Measurements from ENCODE around the gene LTO1. TPM values are rescaled to one million over a fixed set of nuclear protein-coding genes. Genes with fewer than 3 reads are reported as not detected.

LTO1 gene
- total RNA-seq, 4 donors from 2014 or later, result 15.2 to 69.2 (median 27.2) TPM

- no peak overlapping the region for H3K4me3 ChIP-seq (ENCODE audit: low read depth, poor library complexity, severe bottlenecking)
- WGBS, 2 donors, result 55 to 65% methylated on average over 8 of the region's 8 CpGs
- TF ChIP-seq POLR2A (IDR thresholded peaks at IDR 0.05) (no peak), CTCF (IDR thresholded peaks at IDR 0.05) (no peak)
- intact Hi-C loops (cut with DNase I; ENCODE audit: low total_unique reads), result loop anchor here (5.0 to 10.0 kb wide), 2 partner anchors 227 to 509 kb away; no protein-coding TSS in a partner anchor
- no peak for DNase-seq (ENCODE audit: low spot score in 2 of 2)
Observed at GRCh38 chr11:69685348-69685747, 10.2 kb upstream of the LTO1 start.

DNA sequence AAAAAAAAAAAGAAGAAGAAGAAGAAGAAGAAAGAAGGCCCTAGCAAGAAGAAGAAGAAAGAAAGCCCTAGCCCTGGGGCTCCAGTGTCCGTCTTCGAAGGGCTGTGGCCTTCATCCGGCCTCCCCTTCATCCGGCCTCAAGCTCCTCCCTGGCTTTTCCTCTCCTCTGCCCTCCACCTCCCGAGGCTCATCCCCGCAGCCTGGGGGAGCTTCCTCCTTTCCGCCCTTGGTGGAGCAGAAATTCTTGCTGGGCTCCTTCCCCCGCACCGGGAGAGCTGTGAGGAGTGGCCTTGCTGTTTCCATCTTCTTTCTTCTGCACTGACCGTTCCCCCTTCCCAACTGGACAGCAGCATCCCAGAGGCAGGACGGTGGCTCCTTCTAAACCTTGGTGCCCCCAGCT is 9.5 kb upstream of the LTO1 start:
- DNase-seq (ENCODE audit: low spot score in 2 of 2), result no peak
- intact Hi-C loops (cut with DNase I; ENCODE audit: low total_unique reads), result loop anchor here (5.0 to 10.0 kb wide), 2 partner anchors 228 to 510 kb away; no protein-coding TSS in a partner anchor
- 73 to 86% methylated on average over 10 to 11 of the region's 11 CpGs for WGBS, 2 donors
- no peak overlapping the region for H3K4me3 ChIP-seq (ENCODE audit: low read depth, poor library complexity, severe bottlenecking)
- no peak for TF ChIP-seq CTCF (IDR thresholded peaks at IDR 0.05)
- TF ChIP-seq POLR2A (IDR thresholded peaks at IDR 0.05), result no peak

GRCh38 chr11:69683764-69684333 is 8.7 kb upstream of the LTO1 start:
- H3K4me3 ChIP-seq (ENCODE audit: low read depth, poor library complexity, severe bottlenecking), result no peak overlapping the region
- no peak for TF ChIP-seq POLR2A (IDR thresholded peaks at IDR 0.05)
- TF ChIP-seq CTCF (IDR thresholded peaks at IDR 0.05), result no peak
- intact Hi-C loops (cut with DNase I; ENCODE audit: low total_unique reads), result loop anchor here (10.0 kb wide), 1 partner anchor 511 kb away; no protein-coding TSS in a partner anchor
- DNase-seq (ENCODE audit: low spot score in 2 of 2), result no peak
- 58 to 79% methylated on average over 8 of the region's 9 CpGs for WGBS, 2 donors

DNA sequence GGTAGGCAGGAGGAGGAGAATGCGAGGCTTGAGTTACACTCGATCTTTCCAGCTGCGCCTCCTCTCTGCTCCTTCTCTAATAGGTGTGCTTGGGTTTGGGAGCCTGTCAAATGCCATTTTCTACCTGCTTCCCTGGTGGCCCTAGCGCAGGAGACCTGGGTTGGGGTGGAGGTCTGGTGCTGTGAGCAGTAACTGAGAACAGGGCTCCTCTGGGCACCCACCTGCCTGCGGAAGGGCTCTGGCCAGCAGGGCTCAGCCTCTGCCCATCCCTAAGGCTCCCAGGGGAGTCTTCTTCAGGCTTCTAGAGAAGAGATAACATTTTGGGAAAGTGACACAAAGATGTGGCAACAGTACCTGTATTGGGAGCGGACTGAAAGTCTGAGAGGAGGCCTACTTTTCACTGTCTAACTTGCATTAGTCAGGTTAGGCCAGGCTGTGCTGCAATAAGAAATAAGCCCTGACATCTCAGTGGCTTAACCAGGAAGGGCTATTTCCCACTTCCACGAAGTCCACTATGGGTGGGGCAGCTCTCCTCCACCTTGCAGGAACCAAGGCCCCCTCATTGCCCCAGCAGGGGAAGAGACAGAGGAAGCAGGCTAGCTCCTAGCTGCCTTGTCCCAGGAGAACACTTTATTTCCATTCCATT is 7.7 kb upstream of the LTO1 start:
- intact Hi-C loops (cut with DNase I; ENCODE audit: low total_unique reads), result loop anchor here (10.0 kb wide), 1 partner anchor 512 kb away; no protein-coding TSS in a partner anchor
- no peak overlapping the region for H3K4me3 ChIP-seq (ENCODE audit: low read depth, poor library complexity, severe bottlenecking)
- WGBS, 2 donors, result 83 to 85% methylated on average over 7 of the region's 7 CpGs
- TF ChIP-seq CTCF (IDR thresholded peaks at IDR 0.05) (no peak), POLR2A (IDR thresholded peaks at IDR 0.05) (no peak)
- no peak for DNase-seq (ENCODE audit: low spot score in 2 of 2)

DNA sequence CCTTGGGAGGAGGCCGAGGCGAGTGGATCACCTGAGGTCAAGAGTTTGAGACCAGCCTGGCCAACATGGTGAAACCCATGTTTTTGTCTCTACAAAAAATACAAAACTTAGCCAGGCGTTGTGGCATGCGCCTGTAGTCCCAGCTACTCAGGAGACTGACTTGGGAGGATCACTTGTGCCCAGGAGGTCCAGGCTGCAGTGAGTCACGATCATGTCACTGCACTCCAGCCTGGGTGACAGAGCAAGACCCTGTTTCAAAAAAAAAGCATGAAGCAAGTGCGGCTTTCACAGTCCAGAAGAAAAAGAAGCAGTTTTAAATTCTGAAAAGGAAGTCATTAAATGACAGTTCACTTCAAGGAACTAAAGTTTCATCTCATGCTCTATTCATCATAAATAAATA is 7.1 kb upstream of the LTO1 start:
- WGBS, 2 donors, result 83 to 86% methylated on average over 6 of the region's 6 CpGs
- TF ChIP-seq CTCF (IDR thresholded peaks at IDR 0.05), result no peak
- TF ChIP-seq POLR2A (IDR thresholded peaks at IDR 0.05), result no peak
- H3K4me3 ChIP-seq (ENCODE audit: low read depth, poor library complexity, severe bottlenecking), result no peak overlapping the region
- no peak for DNase-seq (ENCODE audit: low spot score in 2 of 2)
- intact Hi-C loops (cut with DNase I; ENCODE audit: low total_unique reads), result loop anchor here (10.0 kb wide), 1 partner anchor 513 kb away; no protein-coding TSS in a partner anchor

Data from lower leg skin (tissue), 4 donors.